DOHH2 (cell line): ENCODE results near the gene RRP12.

Source experiments
- H3F3A ChIP-seq: fragments of 200-600 bp; sonication (generic), shearing (Covaris generic); 2 replicates; pipeline ENCODE4 v1.6.0; 2016; ENCODE audit warnings: antibody characterized with exemption, mild to moderate bottlenecking; ENCODE audit not compliant: control insufficient read depth, insufficient read depth
- H3K27ac ChIP-seq: fragments of 200-600 bp; sonication (generic); 2 replicates; pipeline ENCODE4 v1.5.1; 2014; ENCODE audit warnings: low read depth, mild to moderate bottlenecking, low read length, moderate library complexity
- H3K27me3 ChIP-seq: fragments of 200-600 bp; sonication (generic); 2 replicates; pipeline ENCODE4 v1.6.1; 2014; ENCODE audit warnings: mild to moderate bottlenecking, low read length, mixed read lengths; ENCODE audit not compliant: control insufficient read depth
- H3K36me3 ChIP-seq: fragments of 200-600 bp; sonication (generic); 2 replicates; pipeline ENCODE4 v1.6.1; 2014; ENCODE audit warnings: mild to moderate bottlenecking, low read length, moderate library complexity, mixed read lengths; ENCODE audit not compliant: control insufficient read depth
- H3K4me1 ChIP-seq: fragments of 200-600 bp; sonication (generic); 2 replicates; pipeline ENCODE4 v1.6.1; 2014; ENCODE audit warnings: mild to moderate bottlenecking, low read length, mixed read lengths; ENCODE audit not compliant: control insufficient read depth
- H3K4me2 ChIP-seq: fragments of 200-600 bp; sonication (generic); 2 replicates; pipeline ENCODE4 v1.6.0; 2014; ENCODE audit warnings: mild to moderate bottlenecking, low read length, moderate library complexity
- H3K4me3 ChIP-seq: fragments of 200-600 bp; sonication (generic); 2 replicates; pipeline ENCODE4 v1.5.1; 2014; ENCODE audit warnings: mild to moderate bottlenecking, low read length, mixed read lengths
- H3K79me2 ChIP-seq: fragments of 200-600 bp; sonication (generic); 2 replicates; pipeline ENCODE4 v1.6.1; 2014; ENCODE audit warnings: mild to moderate bottlenecking, low read length, mixed read lengths; ENCODE audit not compliant: control insufficient read depth
- H3K9me2 ChIP-seq: fragments of 200-600 bp; sonication (generic); replicated peaks from 2 replicates; pipeline ENCODE4 v1.6.1; 2014; ENCODE audit warnings: mild to moderate bottlenecking, low read length, mixed read lengths; ENCODE audit not compliant: control insufficient read depth
- H3K9me3 ChIP-seq: fragments of 200-600 bp; sonication (generic); 2 replicates; pipeline ENCODE4 v1.6.1; 2014; ENCODE audit warnings: antibody characterized with exemption, low read length, mixed read lengths; ENCODE audit not compliant: control insufficient read depth, insufficient read depth
- H4K20me1 ChIP-seq: fragments of 200-600 bp; sonication (generic); 2 replicates; pipeline ENCODE4 v1.6.0; 2014; ENCODE audit warnings: low read depth, mild to moderate bottlenecking, antibody characterized with exemption, low read length, moderate library complexity; ENCODE audit not compliant: control insufficient read depth, insufficient read depth
- EZH2phosphoT487 ChIP-seq: fragments of 200-600 bp; sonication (generic); IDR thresholded peaks from 2 replicates; pipeline ENCODE4 v1.6.1; 2017; ENCODE audit warnings: borderline replicate concordance, mild to moderate bottlenecking, antibody characterized with exemption, low read length, moderate library complexity, mixed read lengths
- TF ChIP-seq, protein P1 (sequence below): fragments of 200-600 bp; sonication (generic); IDR thresholded peaks from one replicate; pipeline ENCODE4 v1.5.1; 2014; ENCODE audit warnings: antibody characterized with exemption, mild to moderate bottlenecking, low read depth, low read length; ENCODE audit not compliant: poor library complexity, severe bottlenecking

The RRP12 gene

DNA sequence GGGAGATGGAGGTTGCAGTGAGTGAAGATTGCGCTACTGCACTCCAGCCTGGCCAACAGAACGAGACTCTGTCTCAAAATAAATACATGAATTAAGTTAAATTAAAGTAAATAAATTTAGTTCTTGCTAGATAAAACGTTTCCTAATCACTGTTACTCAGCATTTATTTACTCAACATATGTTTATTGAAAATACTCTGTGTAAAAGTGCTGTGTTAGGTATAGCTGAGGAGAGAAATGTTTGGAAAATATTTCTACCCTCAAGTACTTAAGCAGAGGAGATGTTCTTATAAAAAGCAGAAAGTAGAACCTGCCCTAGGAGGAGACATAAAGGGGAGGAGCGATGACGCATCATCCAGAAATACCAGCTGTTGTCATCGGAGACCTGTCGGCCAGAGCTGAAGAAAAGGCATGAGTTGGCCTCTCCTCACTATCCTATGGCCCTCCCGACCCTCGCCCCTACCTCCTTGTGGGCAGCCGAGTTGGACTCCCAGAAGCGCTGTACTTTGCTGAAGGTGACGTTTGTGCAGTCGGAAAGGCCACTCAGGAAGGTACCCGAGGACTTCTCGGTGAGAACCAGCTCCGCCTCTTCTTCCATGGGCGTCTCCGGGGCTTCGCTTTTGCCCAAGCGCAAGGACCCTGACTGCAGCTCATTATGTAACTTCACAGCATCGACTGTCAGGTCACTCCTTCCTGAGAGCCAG is 1.1 kb downstream of the RRP12 start:
- no peaks in the 10 kb centered on the region for H3K9me2 ChIP-seq
- no peaks in the 10 kb centered on the region for H3K9me3 ChIP-seq
- no peaks in the 10 kb centered on the region for H3K27me3 ChIP-seq
- H3K79me2 ChIP-seq = peaks cover 22% of the 10 kb centered on the region
- no peaks in the 10 kb centered on the region for H3F3A ChIP-seq
- TF ChIP-seq, protein P1, sequence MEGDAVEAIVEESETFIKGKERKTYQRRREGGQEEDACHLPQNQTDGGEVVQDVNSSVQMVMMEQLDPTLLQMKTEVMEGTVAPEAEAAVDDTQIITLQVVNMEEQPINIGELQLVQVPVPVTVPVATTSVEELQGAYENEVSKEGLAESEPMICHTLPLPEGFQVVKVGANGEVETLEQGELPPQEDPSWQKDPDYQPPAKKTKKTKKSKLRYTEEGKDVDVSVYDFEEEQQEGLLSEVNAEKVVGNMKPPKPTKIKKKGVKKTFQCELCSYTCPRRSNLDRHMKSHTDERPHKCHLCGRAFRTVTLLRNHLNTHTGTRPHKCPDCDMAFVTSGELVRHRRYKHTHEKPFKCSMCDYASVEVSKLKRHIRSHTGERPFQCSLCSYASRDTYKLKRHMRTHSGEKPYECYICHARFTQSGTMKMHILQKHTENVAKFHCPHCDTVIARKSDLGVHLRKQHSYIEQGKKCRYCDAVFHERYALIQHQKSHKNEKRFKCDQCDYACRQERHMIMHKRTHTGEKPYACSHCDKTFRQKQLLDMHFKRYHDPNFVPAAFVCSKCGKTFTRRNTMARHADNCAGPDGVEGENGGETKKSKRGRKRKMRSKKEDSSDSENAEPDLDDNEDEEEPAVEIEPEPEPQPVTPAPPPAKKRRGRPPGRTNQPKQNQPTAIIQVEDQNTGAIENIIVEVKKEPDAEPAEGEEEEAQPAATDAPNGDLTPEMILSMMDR = no peak
- TF ChIP-seq EZH2phosphoT487 = no peak
- peak overlapping the region; percentile 81 for H3K4me2 ChIP-seq
- H3K36me3 ChIP-seq = peaks cover 19% of the 10 kb centered on the region
- H3K27ac ChIP-seq = no peak overlapping the region
- H3K4me1 ChIP-seq = peaks cover 15% of the 10 kb centered on the region
- 0 out of 2 replicates have a peak, but pooled peaks cover 4% of the 10 kb centered on the region for H4K20me1 ChIP-seq
- H3K4me3 ChIP-seq = peak overlapping the region; percentile 88

DNA sequence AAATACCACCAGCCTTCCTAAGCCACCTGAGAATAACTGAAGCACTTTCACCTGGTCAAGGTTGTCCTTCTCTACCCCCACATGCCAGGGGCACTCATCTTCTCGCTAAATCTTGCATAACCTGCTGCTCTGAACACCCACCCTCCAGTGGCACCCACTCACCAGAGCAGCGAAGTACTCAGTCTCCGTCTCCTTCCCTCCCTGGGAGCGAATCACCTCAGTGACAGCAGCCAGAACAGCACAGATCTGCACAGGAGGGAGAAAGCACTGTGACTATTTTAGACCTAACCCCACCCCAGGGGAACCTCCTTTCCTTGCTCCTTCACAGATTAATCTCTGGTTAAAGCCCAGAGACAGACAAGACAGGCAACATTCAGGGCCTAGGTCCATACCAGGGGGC is 5.1 kb downstream of the RRP12 start:
- no peak overlapping the region for H3K27ac ChIP-seq
- H3K4me3 ChIP-seq = no peak overlapping the region
- peaks cover 22% of the 10 kb centered on the region for H3K79me2 ChIP-seq
- H3K9me2 ChIP-seq = no peaks in the 10 kb centered on the region
- H4K20me1 ChIP-seq = 0 out of 2 replicates have a peak, but pooled peaks cover 4% of the 10 kb centered on the region
- peaks cover 36% of the 10 kb centered on the region for H3K36me3 ChIP-seq
- H3K4me1 ChIP-seq = peaks cover 9% of the 10 kb centered on the region
- no peaks in the 10 kb centered on the region for H3K9me3 ChIP-seq
- no peak overlapping the region for H3K4me2 ChIP-seq
- TF ChIP-seq, protein P1 = no peak
- no peak for TF ChIP-seq EZH2phosphoT487
- no peaks in the 10 kb centered on the region for H3K27me3 ChIP-seq
- no peaks in the 10 kb centered on the region for H3F3A ChIP-seq

DNA sequence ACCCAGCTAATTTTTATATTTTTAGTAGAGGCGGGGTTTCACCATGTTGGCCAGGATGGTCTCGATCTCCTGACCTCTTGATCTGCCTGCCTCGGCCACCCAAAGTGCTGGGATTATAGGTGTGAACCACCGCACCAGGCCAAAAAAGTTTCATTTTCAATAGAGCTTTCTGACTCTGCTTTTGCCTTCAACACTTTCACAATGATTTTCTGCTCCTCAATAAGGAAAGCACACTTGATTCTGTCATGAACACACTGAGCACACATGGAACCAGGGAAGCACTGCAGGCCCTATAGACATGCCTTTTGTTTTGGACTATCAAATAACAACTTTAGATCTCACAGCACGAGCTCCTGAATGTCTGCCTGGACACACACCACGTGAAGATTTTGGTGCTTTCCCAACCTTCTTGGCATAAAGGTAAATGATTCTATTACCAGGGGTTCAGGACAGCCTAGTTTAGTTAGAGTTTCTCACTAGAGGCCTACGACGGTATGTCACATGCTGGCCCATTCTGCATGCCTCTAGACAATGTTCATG is 8.0 kb downstream of the RRP12 start:
- no peaks in the 10 kb centered on the region for H3K27me3 ChIP-seq
- no peaks in the 10 kb centered on the region for H3F3A ChIP-seq
- H4K20me1 ChIP-seq = no peaks in the 10 kb centered on the region
- H3K27ac ChIP-seq = no peak overlapping the region
- H3K36me3 ChIP-seq = peaks cover 57% of the 10 kb centered on the region
- H3K4me3 ChIP-seq = no peak overlapping the region
- H3K9me3 ChIP-seq = no peaks in the 10 kb centered on the region
- no peaks in the 10 kb centered on the region for H3K4me1 ChIP-seq
- no peaks in the 10 kb centered on the region for H3K9me2 ChIP-seq
- no peak for TF ChIP-seq EZH2phosphoT487
- TF ChIP-seq, protein P1 = no peak
- no peak overlapping the region for H3K4me2 ChIP-seq
- no peaks in the 10 kb centered on the region for H3K79me2 ChIP-seq
